ENCODE measurements around the gene CENPP.

GRCh38 chr9:92660266-92660665 lies 334.5 kb downstream of the CENPP start:
- TF ChIP-seq GATA2 (IDR thresholded peaks at IDR 0.05; ENCODE audit: low read depth, low read length) (no peak), GATA3 (IDR thresholded peaks at IDR 0.05; ENCODE audit: low read depth, low read length) (no peak)

All from SH-SY5Y (cell line).